ENCODE results near the gene TMEM19. TPM values are rescaled to one million over a fixed set of nuclear protein-coding genes. Genes with fewer than 3 reads are reported as not detected.

TMEM19 gene
- total and polyA plus RNA-seq, 2 experiments from 2014 or later, result 18.2 to 25.8 TPM

DNA sequence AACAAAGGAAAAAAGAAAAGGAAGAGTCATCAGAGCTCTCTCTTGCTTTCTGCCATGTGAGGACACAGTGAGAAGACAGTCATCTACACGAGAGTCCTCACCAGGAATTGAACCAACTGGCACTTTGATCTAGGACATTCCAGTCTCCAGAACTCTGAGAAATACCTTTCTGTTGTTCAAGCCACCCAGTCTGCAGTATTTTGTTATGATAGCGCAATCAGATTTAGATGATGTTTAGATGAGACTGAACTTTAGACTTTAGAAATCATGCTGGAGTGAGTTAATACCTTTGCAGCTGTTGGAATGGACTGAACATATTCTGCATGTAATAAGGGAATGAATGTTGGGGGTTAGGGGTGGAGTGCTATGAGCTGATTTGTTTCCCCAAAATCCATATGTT lies 40.7 kb downstream of the TMEM19 start:
- in situ Hi-C loops (cut with MboI), result loop anchor here (25.0 kb wide), 1 partner anchor 314 kb away; no protein-coding TSS in a partner anchor
- 60 to 65% methylated on average over 2 of the region's 2 CpGs for WGBS, 2 experiments (ENCODE audit: low coverage in 1 of 2, low lambda C conversion rate in 2 of 2, missing lambda C conversion rate in 2 of 2)
- H3K79me2 ChIP-seq (ENCODE audit: insufficient read depth), result no peaks in the 10 kb centered on the region

GRCh38 chr12:71727958-71728357 lies 42.1 kb downstream of the TMEM19 start:
- H3K27ac ChIP-seq, result no peak overlapping the region
- no peak overlapping the region for H3K4me3 ChIP-seq
- 71 to 74% methylated on average over 5 of the region's 5 CpGs for WGBS, 2 experiments (ENCODE audit: low coverage in 1 of 2, low lambda C conversion rate in 2 of 2, missing lambda C conversion rate in 2 of 2)
- no peaks in the 10 kb centered on the region for H4K20me1 ChIP-seq (ENCODE audit: insufficient read depth)
- no peaks in the 10 kb centered on the region for H3K36me3 ChIP-seq (ENCODE audit: low read depth)
- H3K9me2 ChIP-seq (ENCODE audit: insufficient read depth), result no peaks in the 10 kb centered on the region
- TF ChIP-seq EZH2 (IDR thresholded peaks at IDR 0.05; ENCODE audit: insufficient read depth, poor library complexity, severe bottlenecking) (no peak), EZH2phosphoT487 (IDR thresholded peaks at IDR 0.05; ENCODE audit: insufficient read depth, low read depth) (no peak)
- H3K79me2 ChIP-seq (ENCODE audit: insufficient read depth), result no peaks in the 10 kb centered on the region
- H3F3A ChIP-seq (ENCODE audit: insufficient read depth), result no peaks in the 10 kb centered on the region
- no peaks in the 10 kb centered on the region for H3K27me3 ChIP-seq (replicated peaks; ENCODE audit: insufficient read depth)
- no peak overlapping the region for H3K9ac ChIP-seq
- no peaks in the 10 kb centered on the region for H3K4me1 ChIP-seq (ENCODE audit: insufficient read depth)
- H3K9me3 ChIP-seq (ENCODE audit: low read depth), result no peaks in the 10 kb centered on the region
- peak; percentile 5 for DNase-seq
- no peak overlapping the region; the same call in 1 of the 2 replicates for H2AFZ ChIP-seq
- in situ Hi-C loops (cut with MboI), result loop anchor here (25.0 kb wide), 1 partner anchor 316 kb away; no protein-coding TSS in a partner anchor
- H3K4me2 ChIP-seq (ENCODE audit: unreplicated experiment), result no peak overlapping the region

More for the DNA sequence above, 40.7 kb downstream of the TMEM19 start:
- H3K9me3 ChIP-seq (ENCODE audit: low read depth), result no peaks in the 10 kb centered on the region
- H4K20me1 ChIP-seq (ENCODE audit: insufficient read depth), result no peaks in the 10 kb centered on the region
- no peaks in the 10 kb centered on the region for H3K9me2 ChIP-seq (ENCODE audit: insufficient read depth)
- no peak overlapping the region for H3K9ac ChIP-seq
- no peak overlapping the region for H3K4me3 ChIP-seq
- no peak overlapping the region for H2AFZ ChIP-seq
- TF ChIP-seq EZH2 (IDR thresholded peaks at IDR 0.05; ENCODE audit: insufficient read depth, poor library complexity, severe bottlenecking) (no peak), EZH2phosphoT487 (IDR thresholded peaks at IDR 0.05; ENCODE audit: insufficient read depth, low read depth) (no peak)
- no peak overlapping the region for H3K4me2 ChIP-seq (ENCODE audit: unreplicated experiment)
- no peak overlapping the region for H3K27ac ChIP-seq
- no peak for DNase-seq
- no peaks in the 10 kb centered on the region for H3K36me3 ChIP-seq (ENCODE audit: low read depth)
- H3F3A ChIP-seq (ENCODE audit: insufficient read depth), result no peaks in the 10 kb centered on the region
- H3K4me1 ChIP-seq (ENCODE audit: insufficient read depth), result no peaks in the 10 kb centered on the region
- no peaks in the 10 kb centered on the region for H3K27me3 ChIP-seq (replicated peaks; ENCODE audit: insufficient read depth)

GRCh38 chr12:71730936-71731335 lies 45.1 kb downstream of the TMEM19 start:
- H3K27ac ChIP-seq, result no peak overlapping the region

DNA sequence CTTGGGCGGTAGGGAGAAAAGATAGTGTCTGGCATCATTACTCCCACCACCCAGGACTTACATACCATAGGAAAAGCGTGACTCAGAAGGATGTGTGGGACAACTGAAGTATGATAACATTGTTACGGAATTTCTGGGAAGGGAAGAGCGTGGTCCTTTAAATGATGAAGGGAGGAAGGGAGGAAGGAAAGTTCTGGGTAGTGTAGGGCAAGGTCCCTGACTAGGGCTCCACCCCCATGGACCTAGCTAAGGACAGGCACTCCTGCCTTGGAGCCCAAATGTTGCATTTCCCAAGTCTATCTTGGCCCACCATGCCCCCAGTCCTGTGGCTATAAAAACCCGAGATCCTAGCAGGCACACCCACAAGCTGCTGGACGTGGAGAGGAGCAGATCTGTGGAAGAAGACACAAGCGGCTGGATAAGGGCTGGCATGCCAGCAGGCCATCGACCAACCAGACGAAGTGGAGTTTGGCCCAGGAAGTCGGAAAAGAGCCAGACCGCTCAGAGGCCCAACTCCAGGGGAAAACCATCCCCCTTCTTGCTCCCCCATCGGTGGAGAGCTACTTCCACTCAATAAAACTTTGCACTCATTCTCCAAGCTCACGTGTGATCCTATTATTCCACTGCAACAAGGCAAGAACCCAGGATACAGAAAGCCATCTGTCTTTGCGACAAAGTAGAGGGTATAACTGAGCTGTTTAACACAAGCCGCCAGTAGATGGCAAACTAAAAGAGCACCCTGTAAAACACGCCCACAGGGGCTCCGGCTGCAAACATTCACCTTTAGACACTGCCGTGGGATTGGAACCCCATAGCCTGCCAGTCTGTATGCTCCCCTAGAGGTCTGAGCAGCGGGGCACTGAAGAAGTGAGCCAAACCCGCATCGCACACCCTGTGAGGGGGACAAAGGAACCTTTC lies 45.8 kb downstream of the TMEM19 start:
- H3K9me3 ChIP-seq (ENCODE audit: low read depth), result no peaks in the 10 kb centered on the region
- DNase-seq, result peak; percentile 10
- no peaks in the 10 kb centered on the region for H3K36me3 ChIP-seq (ENCODE audit: low read depth)
- no peak overlapping the region; the same call in 1 of the 2 replicates for H2AFZ ChIP-seq
- no peaks in the 10 kb centered on the region for H3K79me2 ChIP-seq (ENCODE audit: insufficient read depth)
- no peak overlapping the region for H3K4me2 ChIP-seq (ENCODE audit: unreplicated experiment)
- H3K4me3 ChIP-seq, result no peak overlapping the region
- WGBS, 2 experiments (ENCODE audit: low coverage in 1 of 2, low lambda C conversion rate in 2 of 2, missing lambda C conversion rate in 2 of 2), result 73 to 74% methylated on average over 21 of the region's 21 CpGs
- in situ Hi-C loops (cut with MboI), result loop anchor here (25.0 kb wide), 1 partner anchor 319 kb away; no protein-coding TSS in a partner anchor
- no peak overlapping the region for H3K27ac ChIP-seq
- H3F3A ChIP-seq (ENCODE audit: insufficient read depth), result no peaks in the 10 kb centered on the region
- TF ChIP-seq EZH2 (IDR thresholded peaks at IDR 0.05; ENCODE audit: insufficient read depth, poor library complexity, severe bottlenecking) (no peak), EZH2phosphoT487 (IDR thresholded peaks at IDR 0.05; ENCODE audit: insufficient read depth, low read depth) (no peak)
- H3K27me3 ChIP-seq (replicated peaks; ENCODE audit: insufficient read depth), result no peaks in the 10 kb centered on the region
- H4K20me1 ChIP-seq (ENCODE audit: insufficient read depth), result no peaks in the 10 kb centered on the region
- no peak overlapping the region for H3K9ac ChIP-seq
- no peaks in the 10 kb centered on the region for H3K9me2 ChIP-seq (ENCODE audit: insufficient read depth)
- no peaks in the 10 kb centered on the region for H3K4me1 ChIP-seq (ENCODE audit: insufficient read depth)

More at GRCh38 chr12:71730936-71731335, 45.1 kb downstream of the TMEM19 start:
- 85% methylated on average over 7 of the region's 7 CpGs for WGBS, 2 experiments (ENCODE audit: low coverage in 1 of 2, low lambda C conversion rate in 2 of 2, missing lambda C conversion rate in 2 of 2)
- Histone ChIP-seq H3K79me2 (ENCODE audit: insufficient read depth) (no peaks in the 10 kb centered on the region), H3K4me3 (no peak overlapping the region), H3F3A (ENCODE audit: insufficient read depth) (no peaks in the 10 kb centered on the region), H3K9me3 (ENCODE audit: low read depth) (no peaks in the 10 kb centered on the region), H3K9me2 (ENCODE audit: insufficient read depth) (no peaks in the 10 kb centered on the region), H3K4me2 (ENCODE audit: unreplicated experiment) (no peak overlapping the region), H4K20me1 (ENCODE audit: insufficient read depth) (no peaks in the 10 kb centered on the region), H2AFZ (no peak overlapping the region), H3K4me1 (ENCODE audit: insufficient read depth) (no peaks in the 10 kb centered on the region), H3K27me3 (replicated peaks; ENCODE audit: insufficient read depth) (no peaks in the 10 kb centered on the region), H3K9ac (no peak overlapping the region), H3K36me3 (ENCODE audit: low read depth) (no peaks in the 10 kb centered on the region)
- DNase-seq, result no peak
- TF ChIP-seq EZH2 (IDR thresholded peaks at IDR 0.05; ENCODE audit: insufficient read depth, poor library complexity, severe bottlenecking), result no peak
- TF ChIP-seq EZH2phosphoT487 (IDR thresholded peaks at IDR 0.05; ENCODE audit: insufficient read depth, low read depth), result no peak
- in situ Hi-C loops (cut with MboI), result loop anchor here (25.0 kb wide), 1 partner anchor 319 kb away; no protein-coding TSS in a partner anchor
